Lung (tissue), 12 donors: ENCODE measurements around the gene ISLR2. TPM values are rescaled to one million over a fixed set of nuclear protein-coding genes. Genes with fewer than 3 reads are reported as not detected.

Experiments
- ATAC-seq: fragments of 200-7000 bp; cut with Tn5 transposase; one replicate; pipeline ENCODE4 v1.9.1; 2020; ENCODE audit warnings: moderate number of reproducible peaks; ENCODE audit not compliant: insufficient read depth, low FRiP score
- DNase-seq, 3 donors: peaks; one replicate each; pipeline ENCODE4 v3.0.0-alpha.2; 2013 to 2017
- H3K27ac ChIP-seq, 2 donors: one replicate each; pipeline ENCODE4 v1.5.1; 2013; ENCODE audit warnings: mild to moderate bottlenecking in 2 of 2, moderate library complexity in 2 of 2, control low read depth in 1 of 2, inconsistent platforms in 1 of 2, low read depth in 1 of 2, low read length in 1 of 2
- H3K27me3 ChIP-seq, 3 donors: one replicate each; pipeline ENCODE4 v1.5.1; 2013; ENCODE audit warnings: low read length in 2 of 3; ENCODE audit not compliant: control insufficient read depth in 3 of 3, insufficient read depth in 3 of 3
- H3K36me3 ChIP-seq, 4 donors: one replicate each; pipeline ENCODE4 v1.5.1; 2013; ENCODE audit warnings: low read length in 4 of 4, mild to moderate bottlenecking in 1 of 4, moderate library complexity in 1 of 4; ENCODE audit not compliant: control insufficient read depth in 4 of 4, insufficient read depth in 4 of 4
- H3K4me1 ChIP-seq, 5 donors: one replicate each; pipeline ENCODE4 v1.5.1; 2013; ENCODE audit warnings: low read length in 5 of 5, mild to moderate bottlenecking in 2 of 5, moderate library complexity in 1 of 5; ENCODE audit not compliant: control insufficient read depth in 5 of 5, insufficient read depth in 5 of 5
- H3K4me3 ChIP-seq: one replicate; pipeline ENCODE4 v1.5.1; 2013; ENCODE audit warnings: mild to moderate bottlenecking, control low read depth, moderate library complexity
- H3K9ac ChIP-seq, 2 donors: one replicate each; pipeline ENCODE4 v1.5.1; 2013; ENCODE audit warnings: low read length in 2 of 2, control low read depth in 1 of 2; ENCODE audit not compliant: insufficient read depth in 1 of 2
- H3K9me3 ChIP-seq, 4 donors: one replicate each; pipeline ENCODE4 v1.5.1; 2013; ENCODE audit warnings: low read length in 3 of 4, mild to moderate bottlenecking in 1 of 4, moderate library complexity in 1 of 4; ENCODE audit not compliant: control insufficient read depth in 4 of 4, insufficient read depth in 3 of 4
- CTCF ChIP-seq: IDR thresholded peaks from 2 replicates; pipeline ENCODE4 v1.5.1; 2012; ENCODE audit warnings: mild to moderate bottlenecking; ENCODE audit errors: control extremely low read depth, extremely low read depth
- WGBS, 2 donors: extraction: QIAGEN DNeasy Blood & Tissue Kit; methylation state at CpG; one replicate each; pipeline ENCODE4 v1.1.7; 2013; 5-methylcytosine and 5-hydroxymethylcytosine counted together
- polyA plus RNA-seq, 2 donors: library from polyadenylated mRNA; stranded (reverse); fragments of 200-250 nt; gene quantifications; one replicate each; pipeline ENCODE4 v1.2.1, GENCODE V29; 2013
- total RNA-seq, 2 donors: library from RNA; depleted of rRNA in 1 of 2; stranded (reverse); fragments of >200 nt in 1 of 2; gene quantifications; one replicate each; pipeline ENCODE4 v1.2.1, GENCODE V29; 2014 to 2021
- donor health status: control.
- donor health status: control.
- donor health status: Bipolar disorder and iron deficiency.
- donor health status: healthy.
- donor health status: DM: yes; HTN: yes; CAD: no.

ISLR2 gene
- total and polyA plus RNA-seq, 4 donors, result 0.31 to 10.2 (median 0.41) TPM

GRCh38 chr15:74121039-74121438 lies 9.3 kb upstream of the ISLR2 start:
- no peaks in the 10 kb centered on the region for H3K4me1 ChIP-seq
- peaks cover 0 to 26% (median 6%) of the 10 kb centered on the region in 3 donors for H3K27me3 ChIP-seq

GRCh38 chr15:74121858-74122257 lies 8.5 kb upstream of the ISLR2 start:
- Histone ChIP-seq H3K9me3 (no peaks in the 10 kb centered on the region), H3K27me3 (peaks cover 0 to 33% (median 8%) of the 10 kb centered on the region in 3 donors), H3K4me1 (no peaks in the 10 kb centered on the region), H3K9ac (no peak overlapping the region), H3K4me3 (no peak overlapping the region), H3K36me3 (no peaks in the 10 kb centered on the region), H3K27ac (no peak overlapping the region)
- DNase-seq, result no peak
- TF ChIP-seq CTCF, result no peak
- 84 to 92% methylated on average over 6 of the region's 6 CpGs for WGBS, 2 donors
- ATAC-seq, result no peak

More at GRCh38 chr15:74121039-74121438, 9.3 kb upstream of the ISLR2 start:
- DNase-seq (no peak), ATAC-seq (no peak)
- WGBS, 2 donors, result 25 to 34% methylated on average over 4 of the region's 4 CpGs
- H3K9me3 ChIP-seq, result no peaks in the 10 kb centered on the region
- no peak overlapping the region for H3K9ac ChIP-seq
- no peak for TF ChIP-seq CTCF
- no peak overlapping the region for H3K4me3 ChIP-seq
- H3K27ac ChIP-seq, result no peak overlapping the region
- H3K36me3 ChIP-seq, result no peaks in the 10 kb centered on the region

- H3K36me3 ChIP-seq, result no peaks in the 10 kb centered on the region
- no peak for DNase-seq
- WGBS, 2 donors, result 39 to 42% methylated on average over 5 of the region's 5 CpGs
- H3K4me3 ChIP-seq, result no peak overlapping the region
- peaks cover 0 to 39% (median 13%) of the 10 kb centered on the region in 3 donors for H3K27me3 ChIP-seq
- no peak overlapping the region for H3K9ac ChIP-seq
- H3K4me1 ChIP-seq, result peaks cover 0 to 2% (median 0%) of the 10 kb centered on the region in 5 donors
- no peaks in the 10 kb centered on the region for H3K9me3 ChIP-seq
- no peak overlapping the region for H3K27ac ChIP-seq
- TF ChIP-seq CTCF, result no peak
- ATAC-seq, result no peak
These were observed 7.8 kb upstream of the ISLR2 start for GRCh38 chr15:74122403-74123130.

- Histone ChIP-seq H3K9ac (no peak overlapping the region), H3K4me3 (no peak overlapping the region), H3K36me3 (no peaks in the 10 kb centered on the region), H3K9me3 (no peaks in the 10 kb centered on the region), H3K27me3 (peaks cover 0 to 43% (median 15%) of the 10 kb centered on the region in 3 donors), H3K27ac (no peak overlapping the region), H3K4me1 (peaks cover 0 to 3% (median 2%) of the 10 kb centered on the region in 5 donors)
- no peak for ATAC-seq
- no peak for DNase-seq
- no peak for TF ChIP-seq CTCF
- WGBS, 2 donors, result 25 to 33% methylated on average over 4 of the region's 4 CpGs
These were observed 7.3 kb upstream of the ISLR2 start for GRCh38 chr15:74123131-74123429.
